ENCODE results near the gene TBX4.

TBX4 gene

GRCh38 chr17:61455324-61456060, 3.3 kb downstream of the TBX4 start:
- no peak for DNase-seq

- no peak for DNase-seq
These were observed 3.9 kb downstream of the TBX4 start for GRCh38 chr17:61456061-61456681.

GRCh38 chr17:61456688-61457225, 4.5 kb downstream of the TBX4 start:
- no peak for DNase-seq

- peak; percentile 50 for DNase-seq
These were observed 5.2 kb downstream of the TBX4 start for GRCh38 chr17:61457226-61457983.

GRCh38 chr17:61458000-61458399, 5.8 kb downstream of the TBX4 start:
- no peak for DNase-seq

GRCh38 chr17:61458421-61459141, 6.4 kb downstream of the TBX4 start:
- DNase-seq, result no peak

- DNase-seq, result no peak
These were observed 7.1 kb downstream of the TBX4 start for GRCh38 chr17:61459142-61459809.

- DNase-seq, result no peak
These were observed 7.9 kb downstream of the TBX4 start for GRCh38 chr17:61459939-61460718.

- no peak for DNase-seq
These were observed 8.8 kb downstream of the TBX4 start for GRCh38 chr17:61460796-61461585.

- peak; percentile 59 for DNase-seq
These were observed 9.4 kb downstream of the TBX4 start for GRCh38 chr17:61461586-61461966.

GRCh38 chr17:61461967-61462718, 9.9 kb downstream of the TBX4 start:
- DNase-seq, result peak; percentile 81

GRCh38 chr17:61462719-61463315, 10.6 kb downstream of the TBX4 start:
- DNase-seq, result peak; percentile 88

GRCh38 chr17:61463316-61464129, 11.3 kb downstream of the TBX4 start:
- peak; percentile 79 for DNase-seq

- DNase-seq, result no peak
These were observed 12.1 kb downstream of the TBX4 start for GRCh38 chr17:61464130-61464842.

- no peak for DNase-seq
These were observed 12.6 kb downstream of the TBX4 start for GRCh38 chr17:61464843-61465180.

- no peak for DNase-seq
These were observed 13.5 kb downstream of the TBX4 start for GRCh38 chr17:61465550-61466237.

GRCh38 chr17:61466246-61466645, 14.0 kb downstream of the TBX4 start:
- DNase-seq, result no peak
